IMR-90 (cell line): ENCODE data around the gene NAPG. TPM values are rescaled to one million over a fixed set of nuclear protein-coding genes. Genes with fewer than 3 reads are reported as not detected.

Experiments used
- ATAC-seq: fragments of 200-7000 bp; cut with Tn5 transposase; 2 replicates; pipeline ENCODE4 v1.9.1; 2020; ENCODE audit warnings: low read depth, mild to moderate bottlenecking, moderate library complexity
- BruUV-seq: library from RNA; stranded (reverse); fragments of 400-500 nt; replicated peaks from 2 replicates; lab custom pipeline; 2021; lab: Mats Ljungman, UMichigan
- CTCF ChIA-PET: fragments of 300-600 bp; formaldehyde crosslinking; extraction: SDS; loops from one replicate; lab custom pipeline; 2021; ENCODE audit warnings: antibody characterized with exemption; lab: Yijun Ruan, JAX
- POLR2A ChIA-PET: fragments of 300-600 bp; sonication (Branson Sonifier 250); formaldehyde crosslinking; loops from one replicate; lab custom pipeline; 2022; ENCODE audit warnings: antibody characterized with exemption; ENCODE audit not compliant: unreplicated experiment; lab: Charles Lee
- DNase-seq: peaks from one replicate; pipeline ENCODE4 v3.0.0; 2013
- H2AFZ ChIP-seq: replicated peaks from 2 replicates; pipeline ENCODE3; 2013; ENCODE audit warnings: low read length, mild to moderate bottlenecking; ENCODE audit not compliant: poor library complexity
- H2AK5ac ChIP-seq: 2 replicates; pipeline ENCODE4 v1.6.1; 2013; ENCODE audit warnings: low read depth, low read length, inconsistent platforms
- H2AK9ac ChIP-seq: replicated peaks from 2 replicates; pipeline ENCODE3; 2013; ENCODE audit warnings: mild to moderate bottlenecking, low read depth, low read length, moderate library complexity; ENCODE audit not compliant: poor library complexity
- H2BK120ac ChIP-seq: 2 replicates; pipeline ENCODE4 v1.6.1; 2013; ENCODE audit warnings: low read depth, low read length, inconsistent platforms
- H2BK15ac ChIP-seq: 3 replicates; pipeline ENCODE4 v1.6.1; 2013; ENCODE audit warnings: low read depth, low read length, inconsistent platforms
- H2BK20ac ChIP-seq: 2 replicates; pipeline ENCODE4 v1.6.1; 2013; ENCODE audit warnings: low read depth, mild to moderate bottlenecking, inconsistent platforms, low read length, moderate library complexity
- H2BK5ac ChIP-seq: 2 replicates; pipeline ENCODE4 v1.6.1; 2013; ENCODE audit warnings: mild to moderate bottlenecking, low read depth, low read length, inconsistent platforms; ENCODE audit not compliant: poor library complexity, severe bottlenecking
- H3K14ac ChIP-seq: replicated peaks from 2 replicates; pipeline ENCODE4 v1.6.1; 2013; ENCODE audit warnings: low read depth, low read length, inconsistent platforms
- H3K18ac ChIP-seq: 2 replicates; pipeline ENCODE4 v1.6.1; 2013; ENCODE audit warnings: low read depth, low read length, control low read depth
- H3K23ac ChIP-seq: 2 replicates; pipeline ENCODE4 v1.6.1; 2013; ENCODE audit warnings: low read depth, low read length, inconsistent platforms
- H3K27ac ChIP-seq: 2 replicates; pipeline ENCODE4 v1.5.1; 2013; ENCODE audit warnings: mild to moderate bottlenecking, control low read depth, low read length; ENCODE audit not compliant: insufficient read depth
- H3K27me3 ChIP-seq: 2 replicates; pipeline ENCODE4 v1.6.1; 2013; ENCODE audit warnings: low read length; ENCODE audit not compliant: control insufficient read depth, insufficient read depth
- H3K36me3 ChIP-seq: 2 replicates; pipeline ENCODE4 v1.6.1; 2013; ENCODE audit warnings: low read length, mixed read lengths; ENCODE audit not compliant: control insufficient read depth, insufficient read depth
- H3K4ac ChIP-seq: 2 replicates; pipeline ENCODE4 v1.6.1; 2013; ENCODE audit warnings: low read depth, low read length, inconsistent platforms
- H3K4me1 ChIP-seq: 2 replicates; pipeline ENCODE4 v1.6.1; 2013; ENCODE audit warnings: low read length, mixed read lengths; ENCODE audit not compliant: control insufficient read depth, insufficient read depth
- H3K4me2 ChIP-seq: 2 replicates; pipeline ENCODE4 v1.6.1; 2013; ENCODE audit warnings: low read depth, mild to moderate bottlenecking, control low read depth, low read length, moderate library complexity
- H3K4me3 ChIP-seq: 2 replicates; pipeline ENCODE4 v1.5.1; 2013; ENCODE audit warnings: low read depth, mild to moderate bottlenecking, control low read depth, low read length, moderate library complexity; ENCODE audit not compliant: insufficient read depth
- H3K56ac ChIP-seq: 2 replicates; pipeline ENCODE4 v1.6.1; 2013; ENCODE audit warnings: low read length, inconsistent platforms; ENCODE audit not compliant: insufficient read depth; ENCODE audit errors: extremely low read depth
- H3K79me1 ChIP-seq, 2 experiments: 2 replicates each; pipeline ENCODE4 v1.6.1; 2013; ENCODE audit warnings: low read length in 2 of 2, inconsistent platforms in 1 of 2, low read depth in 1 of 2
- H3K9ac ChIP-seq: 2 replicates; pipeline ENCODE4 v1.6.1; 2013; ENCODE audit warnings: low read depth, low read length, control low read depth
- H3K9me1 ChIP-seq: 2 replicates; pipeline ENCODE4 v1.6.1; 2013; ENCODE audit warnings: low read length, inconsistent platforms; ENCODE audit not compliant: insufficient read depth
- H3K9me3 ChIP-seq: 2 replicates; pipeline ENCODE4 v1.6.1; 2013; ENCODE audit warnings: low read length; ENCODE audit not compliant: control insufficient read depth, insufficient read depth
- H4K20me1 ChIP-seq: 2 replicates; pipeline ENCODE4 v1.6.1; 2013; ENCODE audit warnings: low read length, inconsistent platforms; ENCODE audit not compliant: insufficient read depth
- H4K5ac ChIP-seq: 2 replicates; pipeline ENCODE4 v1.6.1; 2013; ENCODE audit warnings: mild to moderate bottlenecking, low read depth, low read length, control low read depth
- H4K8ac ChIP-seq, 2 experiments: 2 replicates each; pipeline ENCODE4 v1.6.1; 2013; ENCODE audit warnings: low read depth in 2 of 2, low read length in 2 of 2, control low read depth in 1 of 2, inconsistent platforms in 1 of 2
- H4K91ac ChIP-seq: 2 replicates; pipeline ENCODE4 v1.6.1; 2013; ENCODE audit warnings: low read depth, low read length, inconsistent platforms; ENCODE audit not compliant: insufficient read depth
- NFE2L2 ChIP-seq: fragments of 150-350 bp; IDR thresholded peaks from 2 replicates; pipeline ENCODE4 v1.6.1; 2016; ENCODE audit warnings: low read depth, mild to moderate bottlenecking, low read length
- POLR2A ChIP-seq: IDR thresholded peaks from 2 replicates; pipeline ENCODE4 v1.6.1; 2012; ENCODE audit warnings: mild to moderate bottlenecking, low read depth, low read length
- RAD21 ChIP-seq: IDR thresholded peaks from 2 replicates; pipeline ENCODE4 v1.6.1; 2012; ENCODE audit warnings: low read length, improper control_type of control experiment
- RCOR1 ChIP-seq: IDR thresholded peaks from 2 replicates; pipeline ENCODE4 v1.6.1; 2012; ENCODE audit warnings: mild to moderate bottlenecking, low read length, improper control_type of control experiment; ENCODE audit not compliant: insufficient replicate concordance
- USF2 ChIP-seq: fragments of 150-350 bp; IDR thresholded peaks from 2 replicates; pipeline ENCODE4 v1.6.1; 2017; ENCODE audit warnings: mild to moderate bottlenecking, antibody characterized with exemption, low read length, low read depth
- WGBS, 2 experiments: methylation state at CpG; one replicate each; pipeline versions ENCODE4 v1.1.5 to v1.1.7; 2013; ENCODE audit warnings: missing lambda C conversion rate in 2 of 2; ENCODE audit not compliant: insufficient read length in 1 of 2; ENCODE audit errors: extremely low coverage in 2 of 2; 5-methylcytosine and 5-hydroxymethylcytosine counted together
- dilution Hi-C: fragments of 300-500 bp; cut with HindIII; formaldehyde crosslinking; loops from one replicate; pipeline ENCODE4 v1.14.3; 2018; ENCODE audit warnings: low sequenced_read_pairs; ENCODE audit not compliant: unreplicated experiment
- in situ Hi-C: fragments of 300-500 bp; cut with MboI; formaldehyde crosslinking; loops from 3 replicates; pipeline ENCODE4 v1.14.3; 2019; ENCODE audit warnings: low sequenced_read_pairs, inconsistent platforms, mixed read lengths
- intact Hi-C: fragments of 100-400 bp; cut with micrococcal nuclease; formaldehyde crosslinking; loops from 2 replicates; pipeline ENCODE4 v1.10.0; 2022
- polyA plus RNA-seq, 3 experiments: library from polyadenylated mRNA; depleted of rRNA; stranded (reverse); fragments of >200 nt; gene quantifications; 2 replicates each; pipeline ENCODE4 v1.2.3, GENCODE V29; 2012; ENCODE audit warnings: low replicate concordance in 1 of 3
- total RNA-seq: library from RNA; depleted of rRNA; stranded (reverse); fragments of >200 nt; gene quantifications from 2 replicates; pipeline ENCODE4 v1.2.3, GENCODE V29; 2012
- TF ChIP-seq, protein P1 (sequence below): conservative IDR thresholded peaks from 2 replicates; pipeline ENCODE4 v1.5.1; 2012; ENCODE audit warnings: mild to moderate bottlenecking, low read depth, low read length, improper control_type of control experiment

The NAPG gene
- total and polyA plus RNA-seq, 2 of the 4 experiments (the other 2 are of a cell fraction), result 13.0 to 32.8 TPM

DNA sequence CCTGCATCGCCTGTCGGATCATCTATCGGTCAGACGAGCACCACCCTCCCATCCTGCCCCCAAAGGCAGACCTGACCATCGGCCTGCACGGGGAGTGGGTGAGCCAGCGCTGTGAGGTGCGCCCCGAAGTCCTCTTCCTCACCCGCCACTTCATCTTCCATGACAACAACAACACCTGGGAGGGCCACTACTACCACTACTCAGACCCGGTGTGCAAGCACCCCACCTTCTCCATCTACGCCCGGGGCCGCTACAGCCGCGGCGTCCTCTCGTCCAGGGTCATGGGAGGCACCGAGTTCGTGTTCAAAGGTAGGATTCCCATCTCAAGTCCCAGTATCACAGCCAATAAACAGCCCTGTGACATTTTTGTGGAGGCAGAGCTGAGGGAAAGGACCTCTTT lies 40.4 kb upstream of the NAPG start:
- Histone ChIP-seq H3K9me1 (no peaks in the 10 kb centered on the region), H2BK15ac (no peak overlapping the region), H3K4me1 (no peaks in the 10 kb centered on the region), H3K4ac (no peak overlapping the region), H3K14ac (no peak overlapping the region), H3K27ac (no peak overlapping the region), H2BK120ac (no peak overlapping the region), H3K23ac (no peak overlapping the region), H3K79me1 (no peaks in the 10 kb centered on the region), H3K9ac (no peak overlapping the region), H2AFZ (no peak overlapping the region), H3K27me3 (peaks cover 5% of the 10 kb centered on the region), H3K18ac (no peak overlapping the region), H4K5ac (no peak overlapping the region), H3K4me3 (no peak overlapping the region), H2BK20ac (no peak overlapping the region), H3K36me3 (no peaks in the 10 kb centered on the region; the same call in 1 of the 2 replicates), H2AK9ac (no peak overlapping the region), H4K91ac (no peak overlapping the region), H4K20me1 (no peaks in the 10 kb centered on the region), H2AK5ac (no peak overlapping the region), H3K9me3 (no peaks in the 10 kb centered on the region), H3K56ac (no peak overlapping the region), H2BK5ac (no peak overlapping the region), H4K8ac (no peak overlapping the region), H3K4me2 (no peak overlapping the region)
- ATAC-seq (no peak), DNase-seq (no peak)
- TF ChIP-seq, protein P1, sequence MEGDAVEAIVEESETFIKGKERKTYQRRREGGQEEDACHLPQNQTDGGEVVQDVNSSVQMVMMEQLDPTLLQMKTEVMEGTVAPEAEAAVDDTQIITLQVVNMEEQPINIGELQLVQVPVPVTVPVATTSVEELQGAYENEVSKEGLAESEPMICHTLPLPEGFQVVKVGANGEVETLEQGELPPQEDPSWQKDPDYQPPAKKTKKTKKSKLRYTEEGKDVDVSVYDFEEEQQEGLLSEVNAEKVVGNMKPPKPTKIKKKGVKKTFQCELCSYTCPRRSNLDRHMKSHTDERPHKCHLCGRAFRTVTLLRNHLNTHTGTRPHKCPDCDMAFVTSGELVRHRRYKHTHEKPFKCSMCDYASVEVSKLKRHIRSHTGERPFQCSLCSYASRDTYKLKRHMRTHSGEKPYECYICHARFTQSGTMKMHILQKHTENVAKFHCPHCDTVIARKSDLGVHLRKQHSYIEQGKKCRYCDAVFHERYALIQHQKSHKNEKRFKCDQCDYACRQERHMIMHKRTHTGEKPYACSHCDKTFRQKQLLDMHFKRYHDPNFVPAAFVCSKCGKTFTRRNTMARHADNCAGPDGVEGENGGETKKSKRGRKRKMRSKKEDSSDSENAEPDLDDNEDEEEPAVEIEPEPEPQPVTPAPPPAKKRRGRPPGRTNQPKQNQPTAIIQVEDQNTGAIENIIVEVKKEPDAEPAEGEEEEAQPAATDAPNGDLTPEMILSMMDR, result no peak
- TF ChIP-seq NFE2L2 (no peak), RAD21 (no peak), USF2 (no peak), RCOR1 (no peak), POLR2A (no peak)
- in situ Hi-C loops (no loop called here), intact Hi-C loops (no loop called here), dilution Hi-C loops (no loop called here)
- ChIA-PET POLR2A (no interaction called here), CTCF (no interaction called here)
- BruUV-seq, result no TSS peak
- WGBS, 2 experiments, result no CpG with 5 or more reads among the region's 20 CpGs
